ENCODE data around the gene RXRB. TPM values are rescaled to one million over a fixed set of nuclear protein-coding genes. Genes with fewer than 3 reads are reported as not detected.

The RXRB gene
- total and polyA plus RNA-seq, 10 of the 15 experiments (the other 5 are each of a cell fraction or from before 2014, with no cell fraction given): 0.71 to 35.0 (median 20.4) TPM

DNA sequence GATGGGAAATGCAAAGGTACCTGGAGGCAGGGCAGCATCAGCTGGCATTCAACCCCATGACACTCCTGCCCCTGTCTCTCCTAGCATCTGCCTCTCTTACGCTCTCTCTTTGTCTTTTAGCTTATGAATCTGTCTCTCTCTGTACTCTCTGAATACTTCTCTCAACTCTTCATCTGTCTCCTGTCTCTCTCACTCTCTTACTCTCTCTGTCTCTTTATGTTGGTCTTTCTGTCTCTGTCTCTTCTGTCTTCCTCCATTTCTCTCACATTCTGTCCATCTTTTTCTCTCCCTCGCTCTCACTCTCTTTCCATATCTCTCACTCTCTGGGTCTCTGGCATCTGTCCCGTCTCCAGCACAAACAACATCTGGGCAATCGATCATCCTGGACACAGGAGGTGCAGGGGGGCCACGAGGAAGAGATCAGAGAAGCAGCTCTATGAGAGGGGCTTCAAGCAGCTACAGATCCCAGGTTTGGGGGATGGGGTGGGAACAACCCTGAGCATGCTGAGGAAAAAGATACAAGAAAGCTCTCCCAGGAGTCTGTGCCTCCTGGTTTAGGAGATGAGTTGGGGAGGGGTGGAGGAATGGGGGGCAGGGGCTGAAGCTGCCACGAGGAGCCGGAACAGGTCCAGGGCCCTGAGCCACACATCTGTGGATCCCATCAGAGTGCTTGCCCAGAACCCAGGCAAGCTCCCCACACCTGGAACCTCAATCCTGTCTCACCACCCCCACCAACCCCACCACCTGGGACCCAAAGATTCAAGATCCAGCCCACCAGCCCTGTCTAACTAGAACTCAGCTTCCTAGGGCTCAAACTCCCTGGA lies 10.6 kb downstream of the RXRB start:
- ATAC-seq (no peak), FAIRE-seq (no peak), DNase-seq (ENCODE audit: low read depth, low spot score) (no peak)
- no peak for TF ChIP-seq IKZF2 (IDR thresholded peaks at IDR 0.05)
- TF ChIP-seq, protein P1, sequence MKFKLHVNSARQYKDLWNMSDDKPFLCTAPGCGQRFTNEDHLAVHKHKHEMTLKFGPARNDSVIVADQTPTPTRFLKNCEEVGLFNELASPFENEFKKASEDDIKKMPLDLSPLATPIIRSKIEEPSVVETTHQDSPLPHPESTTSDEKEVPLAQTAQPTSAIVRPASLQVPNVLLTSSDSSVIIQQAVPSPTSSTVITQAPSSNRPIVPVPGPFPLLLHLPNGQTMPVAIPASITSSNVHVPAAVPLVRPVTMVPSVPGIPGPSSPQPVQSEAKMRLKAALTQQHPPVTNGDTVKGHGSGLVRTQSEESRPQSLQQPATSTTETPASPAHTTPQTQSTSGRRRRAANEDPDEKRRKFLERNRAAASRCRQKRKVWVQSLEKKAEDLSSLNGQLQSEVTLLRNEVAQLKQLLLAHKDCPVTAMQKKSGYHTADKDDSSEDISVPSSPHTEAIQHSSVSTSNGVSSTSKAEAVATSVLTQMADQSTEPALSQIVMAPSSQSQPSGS (IDR thresholded peaks at IDR 0.05; ENCODE audit: low read length): no peak
- no peak for TF ChIP-seq YY1 (IDR thresholded peaks at IDR 0.05; ENCODE audit: low read depth, low read length)
- TF ChIP-seq POU2F2 (IDR thresholded peaks at IDR 0.05; ENCODE audit: borderline replicate concordance, low read depth, low read length): no peak
- TF ChIP-seq ZZZ3 (IDR thresholded peaks at IDR 0.05; ENCODE audit: control insufficient read depth, insufficient read length, low read depth): no peak
- TF ChIP-seq FOXK2 (IDR thresholded peaks at IDR 0.05): no peak
- no peak for TF ChIP-seq BRCA1 (IDR thresholded peaks at IDR 0.05; ENCODE audit: low read depth, low read length)
- TF ChIP-seq ZNF384 (IDR thresholded peaks at IDR 0.05; ENCODE audit: borderline replicate concordance, low read depth, low read length): no peak
- TF ChIP-seq ZNF207 (IDR thresholded peaks at IDR 0.05; ENCODE audit: borderline replicate concordance): no peak
- TF ChIP-seq, protein P2, sequence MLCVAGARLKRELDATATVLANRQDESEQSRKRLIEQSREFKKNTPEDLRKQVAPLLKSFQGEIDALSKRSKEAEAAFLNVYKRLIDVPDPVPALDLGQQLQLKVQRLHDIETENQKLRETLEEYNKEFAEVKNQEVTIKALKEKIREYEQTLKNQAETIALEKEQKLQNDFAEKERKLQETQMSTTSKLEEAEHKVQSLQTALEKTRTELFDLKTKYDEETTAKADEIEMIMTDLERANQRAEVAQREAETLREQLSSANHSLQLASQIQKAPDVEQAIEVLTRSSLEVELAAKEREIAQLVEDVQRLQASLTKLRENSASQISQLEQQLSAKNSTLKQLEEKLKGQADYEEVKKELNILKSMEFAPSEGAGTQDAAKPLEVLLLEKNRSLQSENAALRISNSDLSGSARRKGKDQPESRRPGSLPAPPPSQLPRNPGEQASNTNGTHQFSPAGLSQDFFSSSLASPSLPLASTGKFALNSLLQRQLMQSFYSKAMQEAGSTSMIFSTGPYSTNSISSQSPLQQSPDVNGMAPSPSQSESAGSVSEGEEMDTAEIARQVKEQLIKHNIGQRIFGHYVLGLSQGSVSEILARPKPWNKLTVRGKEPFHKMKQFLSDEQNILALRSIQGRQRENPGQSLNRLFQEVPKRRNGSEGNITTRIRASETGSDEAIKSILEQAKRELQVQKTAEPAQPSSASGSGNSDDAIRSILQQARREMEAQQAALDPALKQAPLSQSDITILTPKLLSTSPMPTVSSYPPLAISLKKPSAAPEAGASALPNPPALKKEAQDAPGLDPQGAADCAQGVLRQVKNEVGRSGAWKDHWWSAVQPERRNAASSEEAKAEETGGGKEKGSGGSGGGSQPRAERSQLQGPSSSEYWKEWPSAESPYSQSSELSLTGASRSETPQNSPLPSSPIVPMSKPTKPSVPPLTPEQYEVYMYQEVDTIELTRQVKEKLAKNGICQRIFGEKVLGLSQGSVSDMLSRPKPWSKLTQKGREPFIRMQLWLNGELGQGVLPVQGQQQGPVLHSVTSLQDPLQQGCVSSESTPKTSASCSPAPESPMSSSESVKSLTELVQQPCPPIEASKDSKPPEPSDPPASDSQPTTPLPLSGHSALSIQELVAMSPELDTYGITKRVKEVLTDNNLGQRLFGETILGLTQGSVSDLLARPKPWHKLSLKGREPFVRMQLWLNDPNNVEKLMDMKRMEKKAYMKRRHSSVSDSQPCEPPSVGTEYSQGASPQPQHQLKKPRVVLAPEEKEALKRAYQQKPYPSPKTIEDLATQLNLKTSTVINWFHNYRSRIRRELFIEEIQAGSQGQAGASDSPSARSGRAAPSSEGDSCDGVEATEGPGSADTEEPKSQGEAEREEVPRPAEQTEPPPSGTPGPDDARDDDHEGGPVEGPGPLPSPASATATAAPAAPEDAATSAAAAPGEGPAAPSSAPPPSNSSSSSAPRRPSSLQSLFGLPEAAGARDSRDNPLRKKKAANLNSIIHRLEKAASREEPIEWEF (IDR thresholded peaks at IDR 0.05; ENCODE audit: insufficient replicate concordance, low read depth, low read length): no peak
- TF ChIP-seq RB1 (IDR thresholded peaks at IDR 0.05; ENCODE audit: borderline replicate concordance): no peak
- no peak for TF ChIP-seq PML (IDR thresholded peaks at IDR 0.05; ENCODE audit: low read length)
- TF ChIP-seq IKZF1 (conservative IDR thresholded peaks at IDR 0.05): no peak
- H3K4me3 ChIP-seq: no peak overlapping the region
- peaks cover under 1 to 9% of the 10 kb centered on the region in 2 experiments; a peak in 1 of 4 replicates for H3K36me3 ChIP-seq (ENCODE audit: control insufficient read depth in 2 of 2, insufficient read depth in 2 of 2, low read length in 1 of 2)
- H3K9ac ChIP-seq (ENCODE audit: control insufficient read depth, insufficient read depth, low read length): no peak overlapping the region
- POLR2A ChIA-PET: interaction anchor here (0.5 kb wide), 1 partner anchor 18 kb away, joined by 5 read pairs; no protein-coding TSS in a partner anchor
- H3K4me1 ChIP-seq (ENCODE audit: control insufficient read depth, insufficient read depth, low read length): no peaks in the 10 kb centered on the region
- no peaks in the 10 kb centered on the region for H3K79me2 ChIP-seq (ENCODE audit: control insufficient read depth, insufficient read depth, low read length)
- H3K27me3 ChIP-seq (replicated peaks in 1 of 2; ENCODE audit: control insufficient read depth in 2 of 2, insufficient read depth in 2 of 2, low read length in 1 of 2): peaks cover 2 to 5% of the 10 kb centered on the region in 2 experiments
- in situ Hi-C loops (cut with MboI) (no loop called here), intact Hi-C loops (cut with micrococcal nuclease; ENCODE audit: unreplicated experiment) (no loop called here)
- SMC1A ChIA-PET (ENCODE audit: uncharacterized antibody, unreplicated experiment): interaction anchor here (1.3 kb wide), 1 partner anchor 30 kb away, joined by 3 read pairs; no protein-coding TSS in a partner anchor
- H2AFZ ChIP-seq (ENCODE audit: control insufficient read depth, low read depth, low read length): no peak overlapping the region
- BruUV-seq (replicated peaks): no TSS peak
- WGBS (ENCODE audit: insufficient coverage, insufficient replicate concordance, low lambda C conversion rate, missing lambda C conversion rate): 14% methylated on average over 7 of the region's 7 CpGs
- H3K9me3 ChIP-seq (replicated peaks; ENCODE audit: control insufficient read depth, insufficient read depth, low read length): no peaks in the 10 kb centered on the region
- no peaks in the 10 kb centered on the region for H4K20me1 ChIP-seq (ENCODE audit: control insufficient read depth, insufficient read depth)
- H3K27ac ChIP-seq (ENCODE audit: control insufficient read depth, insufficient read depth): no peak overlapping the region
- RAD21 ChIA-PET (ENCODE audit: unreplicated experiment): interaction anchor here (1.2 kb wide), 1 partner anchor 59 kb away, joined by 4 read pairs; no protein-coding TSS in a partner anchor
- no peak overlapping the region for H3K4me2 ChIP-seq (ENCODE audit: control insufficient read depth, insufficient read depth)
- CTCF ChIA-PET: interaction anchor here (0.6 to 1.3 kb wide), 5 partner anchors 17 to 58 kb away, joined by 3 read pairs; no protein-coding TSS in a partner anchor

All from GM12878 (cell line).